Upper lobe of left lung (tissue), 4 donors: ENCODE data around the gene GSN.

Experiments
- CTCF ChIP-seq, 6 experiments: fragments of 450-650 bp in 4 of 6; fragments of 200-600 bp in 2 of 6; sonication (generic) in 2 of 6; IDR thresholded peaks; one replicate each; pipeline ENCODE4 v1.5.1; 2016 to 2019; ENCODE audit warnings: antibody characterized with exemption in 6 of 6
- EP300 ChIP-seq, 4 donors: sonication (generic); formaldehyde crosslinking; IDR thresholded peaks; one replicate each; pipeline ENCODE4 v1.5.1; 2017; ENCODE audit warnings: antibody characterized with exemption in 4 of 4, control low read depth in 2 of 4

- TF ChIP-seq CTCF (IDR thresholded peaks at IDR 0.05) (no peak), EP300 (IDR thresholded peaks at IDR 0.05) (no peak)
Observed at GRCh38 chr9:121289772-121290370, 21.9 kb downstream of the GSN start.
